ENCODE data around the gene HUS1. TPM values are rescaled to one million over a fixed set of nuclear protein-coding genes. Genes with fewer than 3 reads are reported as not detected.

HUS1 gene
- total RNA-seq, 4 donors from 2014 or later = 11.5 to 15.6 (median 13.7) TPM

DNA sequence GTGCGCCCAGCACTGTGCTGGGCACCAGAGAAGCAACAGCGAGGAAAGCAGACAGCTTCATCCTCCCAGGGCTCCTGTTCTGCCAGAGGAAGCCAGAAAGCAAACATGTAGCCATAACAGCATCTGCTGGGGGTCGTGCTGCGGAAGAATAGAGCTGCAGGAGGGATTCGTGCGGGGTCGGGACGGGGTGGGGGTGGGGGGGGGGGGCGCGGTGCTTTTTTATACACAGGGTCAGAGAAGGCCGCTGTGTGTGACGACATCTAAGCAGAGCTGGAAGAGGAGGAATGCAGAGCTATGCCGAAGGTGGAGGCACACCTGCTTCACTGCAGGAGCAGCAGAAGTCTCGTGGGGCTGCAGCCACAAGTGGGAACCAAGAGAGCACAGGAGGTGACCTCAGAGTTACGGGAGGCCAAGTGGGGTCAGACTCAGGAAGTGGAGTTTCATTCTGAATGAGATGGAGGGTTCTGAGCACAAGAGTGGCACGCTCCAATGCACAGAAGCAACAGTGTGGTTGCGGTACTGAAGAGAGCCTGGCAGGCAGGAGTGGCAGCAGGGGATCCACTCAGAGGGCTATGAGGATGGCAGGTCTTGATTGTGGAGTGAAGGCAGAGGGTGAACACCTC is 42.2 kb downstream of the HUS1 start:
- Histone ChIP-seq H3K27me3 (no peaks in the 10 kb centered on the region), H3K9me3 (no peaks in the 10 kb centered on the region), H3K27ac (replicated peaks in 1 of 4) (no peak overlapping the region), H3K36me3 (peaks cover 0 to 16% (median 0%) of the 10 kb centered on the region in 4 donors), H3K4me3 (no peak overlapping the region), H3K4me1 (peaks cover 8 to 36% (median 20%) of the 10 kb centered on the region in 4 donors)
- TF ChIP-seq EP300 (IDR thresholded peaks at IDR 0.05) = no peak
- 76% methylated on average over 16 of the region's 17 CpGs for WGBS
- DNase-seq (ENCODE audit: extremely low spot score) = no peak
- intact Hi-C loops (cut with DNase I) = no loop called here

DNA sequence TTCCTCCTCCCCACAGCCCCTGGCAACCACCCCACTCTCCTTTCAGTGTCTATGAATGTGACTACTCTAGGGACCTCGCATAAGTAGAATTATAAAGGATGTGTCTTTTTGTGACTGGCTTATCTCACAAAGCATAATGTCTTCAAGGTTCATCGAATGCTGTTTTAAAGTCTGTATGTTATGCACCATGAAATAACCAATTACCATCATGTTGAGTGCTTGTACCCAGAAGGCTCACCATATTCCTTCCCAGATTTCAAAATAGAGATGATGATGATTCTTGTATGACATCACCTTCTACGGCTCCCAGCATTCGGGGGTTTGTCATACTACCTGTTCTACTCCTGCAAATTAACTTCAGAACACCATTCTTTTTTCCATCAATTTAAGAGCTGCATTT is 43.1 kb downstream of the HUS1 start:
- no peak for DNase-seq (ENCODE audit: extremely low spot score)
- Histone ChIP-seq H3K27ac (replicated peaks in 1 of 4) (no peak overlapping the region), H3K4me3 (no peak overlapping the region), H3K4me1 (peaks cover 7 to 27% (median 16%) of the 10 kb centered on the region in 4 donors), H3K9me3 (no peaks in the 10 kb centered on the region), H3K27me3 (no peaks in the 10 kb centered on the region), H3K36me3 (peaks cover 0 to 16% (median 0%) of the 10 kb centered on the region in 4 donors)
- intact Hi-C loops (cut with DNase I) = no loop called here
- TF ChIP-seq POLR2A (IDR thresholded peaks at IDR 0.05; ENCODE audit: low read depth) (no peak), POLR2AphosphoS5 (IDR thresholded peaks at IDR 0.05) (no peak)
- WGBS = 93% methylated on average over 4 of the region's 4 CpGs

DNA sequence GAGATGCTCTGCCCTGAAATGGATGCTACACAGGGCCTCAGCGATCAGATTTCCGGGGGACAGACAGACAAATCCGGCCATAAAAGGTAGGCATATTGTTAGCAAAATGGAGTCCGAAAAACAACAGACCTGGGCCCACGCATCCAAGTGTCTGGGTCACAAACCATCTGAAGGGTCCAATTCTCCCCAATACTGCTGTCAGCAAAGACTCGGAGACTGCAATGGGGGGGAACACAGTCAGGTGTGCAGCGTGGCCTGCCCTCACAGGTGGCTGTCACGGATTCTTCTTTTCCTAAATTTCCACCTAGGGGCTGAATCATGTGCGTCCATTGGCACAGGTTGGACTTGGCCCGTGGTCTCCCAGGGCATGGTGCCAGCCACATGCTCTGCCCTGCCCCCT is 44.1 kb downstream of the HUS1 start:
- H3K4me1 ChIP-seq = peaks cover 0 to 17% (median 7%) of the 10 kb centered on the region in 4 donors
- peaks cover 0 to 16% (median 0%) of the 10 kb centered on the region in 4 donors for H3K36me3 ChIP-seq
- intact Hi-C loops (cut with DNase I) = no loop called here
- TF ChIP-seq POLR2A (IDR thresholded peaks at IDR 0.05; ENCODE audit: low read depth) = no peak
- TF ChIP-seq POLR2AphosphoS5 (IDR thresholded peaks at IDR 0.05) = no peak
- no peak for TF ChIP-seq EP300 (IDR thresholded peaks at IDR 0.05)
- TF ChIP-seq, protein P1, sequence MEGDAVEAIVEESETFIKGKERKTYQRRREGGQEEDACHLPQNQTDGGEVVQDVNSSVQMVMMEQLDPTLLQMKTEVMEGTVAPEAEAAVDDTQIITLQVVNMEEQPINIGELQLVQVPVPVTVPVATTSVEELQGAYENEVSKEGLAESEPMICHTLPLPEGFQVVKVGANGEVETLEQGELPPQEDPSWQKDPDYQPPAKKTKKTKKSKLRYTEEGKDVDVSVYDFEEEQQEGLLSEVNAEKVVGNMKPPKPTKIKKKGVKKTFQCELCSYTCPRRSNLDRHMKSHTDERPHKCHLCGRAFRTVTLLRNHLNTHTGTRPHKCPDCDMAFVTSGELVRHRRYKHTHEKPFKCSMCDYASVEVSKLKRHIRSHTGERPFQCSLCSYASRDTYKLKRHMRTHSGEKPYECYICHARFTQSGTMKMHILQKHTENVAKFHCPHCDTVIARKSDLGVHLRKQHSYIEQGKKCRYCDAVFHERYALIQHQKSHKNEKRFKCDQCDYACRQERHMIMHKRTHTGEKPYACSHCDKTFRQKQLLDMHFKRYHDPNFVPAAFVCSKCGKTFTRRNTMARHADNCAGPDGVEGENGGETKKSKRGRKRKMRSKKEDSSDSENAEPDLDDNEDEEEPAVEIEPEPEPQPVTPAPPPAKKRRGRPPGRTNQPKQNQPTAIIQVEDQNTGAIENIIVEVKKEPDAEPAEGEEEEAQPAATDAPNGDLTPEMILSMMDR (IDR thresholded peaks at IDR 0.05) = no peak
- no peak overlapping the region for H3K27ac ChIP-seq (replicated peaks in 1 of 4)
- DNase-seq (ENCODE audit: extremely low spot score) = no peak
- no peak overlapping the region for H3K4me3 ChIP-seq
- WGBS = 95% methylated on average over 10 of the region's 10 CpGs
- no peaks in the 10 kb centered on the region for H3K9me3 ChIP-seq
- H3K27me3 ChIP-seq = no peaks in the 10 kb centered on the region

DNA sequence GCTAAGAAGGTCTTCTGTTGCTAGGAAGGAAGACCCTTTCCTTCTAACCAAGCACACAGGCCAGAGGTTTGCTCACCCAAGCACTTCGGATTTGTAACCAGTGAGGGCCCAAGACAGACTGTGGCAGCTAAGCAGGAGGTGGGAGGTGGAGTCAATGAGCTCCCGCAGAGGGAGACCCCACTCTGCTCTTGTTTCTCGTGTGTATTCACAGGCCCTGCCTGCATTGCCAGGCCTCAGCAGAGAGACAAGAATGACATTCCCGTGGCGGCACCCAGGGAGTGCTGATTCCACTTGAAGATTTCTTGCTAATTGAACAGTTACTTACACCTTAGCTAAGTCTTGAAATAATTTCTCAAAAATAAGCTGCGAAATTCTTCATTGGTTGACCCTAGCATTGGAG is 44.6 kb downstream of the HUS1 start:
- H3K27me3 ChIP-seq = no peaks in the 10 kb centered on the region
- peaks cover 0 to 19% (median 0%) of the 10 kb centered on the region in 4 donors for H3K36me3 ChIP-seq
- WGBS = 90% methylated on average over 6 of the region's 6 CpGs
- no peak overlapping the region for H3K27ac ChIP-seq (replicated peaks in 1 of 4)
- H3K4me1 ChIP-seq = peaks cover 0 to 12% (median 4%) of the 10 kb centered on the region in 4 donors
- TF ChIP-seq, protein P1 (IDR thresholded peaks at IDR 0.05) = no peak
- TF ChIP-seq EP300 (IDR thresholded peaks at IDR 0.05) = no peak
- TF ChIP-seq POLR2AphosphoS5 (IDR thresholded peaks at IDR 0.05) = no peak
- no peak for TF ChIP-seq POLR2A (IDR thresholded peaks at IDR 0.05; ENCODE audit: low read depth)
- no peak overlapping the region for H3K4me3 ChIP-seq
- no peak for DNase-seq (ENCODE audit: extremely low spot score)
- H3K9me3 ChIP-seq = no peaks in the 10 kb centered on the region
- intact Hi-C loops (cut with DNase I) = no loop called here

DNA sequence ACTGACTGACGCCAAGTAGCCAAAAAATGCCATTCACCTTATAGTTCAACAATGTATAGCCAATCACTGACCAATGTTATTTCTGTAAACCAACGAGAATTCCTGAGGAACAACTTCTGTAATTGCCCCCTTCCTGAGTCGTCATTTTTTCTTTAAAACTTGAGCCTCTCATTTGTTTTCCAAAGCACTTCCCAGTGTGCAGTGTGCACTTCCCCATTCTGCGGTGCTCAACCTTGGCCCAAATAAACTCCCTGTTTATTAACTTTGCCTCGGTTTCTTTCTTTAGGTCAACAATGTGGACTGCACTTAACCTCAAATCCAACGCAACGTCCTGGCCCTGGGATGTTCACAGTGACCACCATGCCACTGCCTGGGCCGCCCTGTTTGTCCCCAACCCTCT is 46.2 kb downstream of the HUS1 start:
- Histone ChIP-seq H3K9me3 (no peaks in the 10 kb centered on the region), H3K4me3 (no peak overlapping the region), H3K27ac (replicated peaks in 1 of 4) (no peak overlapping the region), H3K36me3 (peaks cover 0 to 30% (median 0%) of the 10 kb centered on the region in 4 donors), H3K4me1 (peaks cover 0 to 5% (median 0%) of the 10 kb centered on the region in 4 donors), H3K27me3 (no peaks in the 10 kb centered on the region)
- TF ChIP-seq, protein P1 (IDR thresholded peaks at IDR 0.05) = no peak
- TF ChIP-seq EP300 (IDR thresholded peaks at IDR 0.05) (no peak), POLR2AphosphoS5 (IDR thresholded peaks at IDR 0.05) (no peak), POLR2A (IDR thresholded peaks at IDR 0.05; ENCODE audit: low read depth) (no peak)
- no peak for DNase-seq (ENCODE audit: extremely low spot score)
- intact Hi-C loops (cut with DNase I) = no loop called here
- 84% methylated on average over 8 of the region's 8 CpGs for WGBS

Measured in esophagus muscularis mucosa (tissue), 4 donors.